Keratinocyte (primary cell): ENCODE measurements around the gene RHD. TPM values are rescaled to one million over a fixed set of nuclear protein-coding genes. Genes with fewer than 3 reads are reported as not detected.
"Not testable (repeated sequence)": the region's sequence is repeated elsewhere in the genome, so short reads cannot be mapped to it uniquely, and the experiment has no call there.

Experiments used
- DNase-seq: peaks from one replicate; pipeline ENCODE4 v3.0.0-alpha.2; 2011; ENCODE audit warnings: low read depth, missing footprints, low spot score
- FAIRE-seq: peaks from 2 replicates; lab custom pipeline; 2011; peaks lifted over from hg19 to GRCh38; lab: Jason Lieb, UNC
- H2AFZ ChIP-seq: 2 replicates; pipeline ENCODE4 v1.6.0; 2012; ENCODE audit warnings: low read length, control low read depth, inconsistent platforms; ENCODE audit not compliant: control insufficient read depth
- H3K27ac ChIP-seq: 2 replicates; pipeline ENCODE4 v1.5.1; 2011; ENCODE audit warnings: low read length; ENCODE audit not compliant: control insufficient read depth, insufficient read depth
- H3K27me3 ChIP-seq: 3 replicates; pipeline ENCODE4 v1.6.0; 2011; ENCODE audit warnings: low read length; ENCODE audit not compliant: control insufficient read depth, insufficient read depth; ENCODE audit errors: extremely low read depth
- H3K36me3 ChIP-seq, 2 experiments: 2 replicates in 1 of 2; 3 replicates in 1 of 2; pipeline ENCODE4 v1.5.1; 2011; ENCODE audit warnings: low read length in 2 of 2, mild to moderate bottlenecking in 1 of 2; ENCODE audit not compliant: control insufficient read depth in 2 of 2, insufficient read depth in 2 of 2; ENCODE audit errors: extremely low read depth in 1 of 2
- H3K4me1 ChIP-seq: 3 replicates; pipeline ENCODE4 v1.5.1; 2011; ENCODE audit warnings: low read length; ENCODE audit not compliant: control insufficient read depth, insufficient read depth; ENCODE audit errors: extremely low read depth
- H3K4me2 ChIP-seq: 3 replicates; pipeline ENCODE4 v1.6.0; 2011; ENCODE audit warnings: low read depth, low read length; ENCODE audit not compliant: control insufficient read depth, insufficient read depth; ENCODE audit errors: extremely low read depth
- H3K4me3 ChIP-seq, 3 experiments: fragments of 200-600 bp in 1 of 3; sonication (generic) in 1 of 3; 2 replicates in 2 of 3; 3 replicates in 1 of 3; pipeline ENCODE4 v1.5.1; 2011 to 2016; ENCODE audit warnings: low read length in 3 of 3, mild to moderate bottlenecking in 3 of 3, control low read depth in 2 of 3, inconsistent platforms in 1 of 3, low read depth in 1 of 3, mixed read lengths in 1 of 3, mixed run types in 1 of 3, moderate library complexity in 1 of 3; ENCODE audit not compliant: control insufficient read depth in 2 of 3, insufficient read depth in 2 of 3; ENCODE audit errors: extremely low read depth in 1 of 3
- H3K79me2 ChIP-seq: 2 replicates; pipeline ENCODE4 v1.6.0; 2012; ENCODE audit warnings: low read length; ENCODE audit not compliant: control insufficient read depth, insufficient read depth
- H3K9ac ChIP-seq: 3 replicates; pipeline ENCODE4 v1.6.0; 2011; ENCODE audit warnings: low read length; ENCODE audit not compliant: control insufficient read depth, insufficient read depth; ENCODE audit errors: extremely low read depth
- H3K9me1 ChIP-seq: 3 replicates; pipeline ENCODE4 v1.6.0; 2011; ENCODE audit warnings: low read length; ENCODE audit not compliant: control insufficient read depth, insufficient read depth; ENCODE audit errors: extremely low read depth
- H3K9me3 ChIP-seq: 2 replicates; pipeline ENCODE4 v1.5.1; 2012; ENCODE audit warnings: low read depth, low read length; ENCODE audit not compliant: control insufficient read depth
- H4K20me1 ChIP-seq: 3 replicates; pipeline ENCODE4 v1.6.0; 2011; ENCODE audit warnings: low read length; ENCODE audit not compliant: control insufficient read depth, insufficient read depth; ENCODE audit errors: extremely low read depth
- CTCF ChIP-seq, 3 experiments: IDR thresholded peaks in 1 of 3; conservative IDR thresholded peaks in 1 of 3; optimal IDR thresholded peaks in 1 of 3; 2 replicates in 2 of 3; 3 replicates in 1 of 3; pipeline versions ENCODE3 to v1.5.1; 2011; ENCODE audit warnings: low read length in 3 of 3, mild to moderate bottlenecking in 3 of 3, moderate library complexity in 2 of 3, control low read depth in 1 of 3, inconsistent platforms in 1 of 3; ENCODE audit not compliant: insufficient read depth in 2 of 3; ENCODE audit errors: extremely low read depth in 1 of 3
- EZH2 ChIP-seq: IDR thresholded peaks from one replicate; pipeline ENCODE4 v1.6.1; 2012; ENCODE audit warnings: inconsistent platforms, mild to moderate bottlenecking, low read length, moderate library complexity
- dilution Hi-C: fragments of 300-500 bp; cut with MboI; formaldehyde crosslinking; loops from one replicate; pipeline ENCODE4 v1.7.0; 2020; ENCODE audit warnings: low sequenced_read_pairs; ENCODE audit not compliant: extremely low pct_ligation_motif_present
- polyA plus RNA-seq, 5 experiments: library from polyadenylated mRNA; depleted of rRNA in 3 of 5; stranded (reverse) in 3 of 5; stranded (forward) in 1 of 5; unstranded in 1 of 5; fragments of >200 nt; gene quantifications; 1 replicate in 1 of 5; 2 replicates in 3 of 5; 3 replicates in 1 of 5; pipeline versions ENCODE4 v1.2.1 to v1.2.3, GENCODE V29; 2011 to 2012; ENCODE audit warnings: missing spikeins in 2 of 5, low read depth in 1 of 5, low replicate concordance in 1 of 5

The RHD gene
- polyA plus RNA-seq, 1 donor (not counting 4 experiments of a cell fraction or from before 2014, with no cell fraction given): not detected

DNA sequence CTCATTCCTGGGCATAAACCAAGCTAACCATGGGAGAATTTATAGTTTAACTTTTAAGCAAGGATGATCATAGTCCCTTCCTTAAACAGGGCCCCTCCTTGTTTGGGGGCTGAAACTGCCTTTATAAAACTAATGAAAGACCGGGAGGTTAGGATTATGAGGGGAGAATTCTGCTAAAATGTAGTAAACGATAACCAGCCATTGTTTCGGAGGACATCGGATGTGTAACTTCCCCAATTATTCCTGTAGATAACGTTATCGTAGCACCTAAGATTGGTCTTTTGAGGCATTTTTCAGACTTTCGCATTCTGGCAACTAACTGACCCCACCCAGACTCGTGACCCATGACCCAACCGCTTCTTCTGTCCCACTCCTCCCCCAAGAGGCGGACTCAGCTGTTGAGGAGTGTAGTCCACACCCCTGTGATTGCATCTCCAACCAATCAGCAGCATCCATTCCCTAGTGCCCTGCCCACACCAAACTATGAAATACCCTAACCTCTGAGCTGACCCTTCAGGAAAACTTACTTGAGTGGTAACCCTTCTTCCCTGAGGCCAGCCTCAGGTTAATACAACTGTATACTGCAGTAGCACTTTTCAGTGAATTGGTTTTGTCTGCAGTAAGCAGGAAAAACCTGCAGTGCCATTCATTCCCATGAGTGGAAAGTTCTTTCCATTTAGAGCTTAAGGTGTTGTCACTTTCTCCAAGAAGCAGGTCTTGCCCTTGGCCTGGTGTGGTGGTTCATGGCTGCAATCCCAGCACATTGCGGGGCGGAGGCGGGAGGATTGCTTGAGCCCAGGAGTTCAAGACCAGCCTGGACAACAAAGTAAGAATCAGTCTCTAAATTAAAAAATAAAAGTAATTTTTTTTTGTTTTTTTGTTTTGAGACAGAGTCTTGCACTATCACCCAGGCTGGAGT lies 39.2 kb upstream of the RHD start:
- peak overlapping the region; percentile 79 to 88 (median 87) for H3K4me3 ChIP-seq
- H2AFZ ChIP-seq: peak overlapping the region; percentile 91
- peaks cover 3 to 7% of the 10 kb centered on the region in 2 experiments for H3K36me3 ChIP-seq
- peaks cover 24% of the 10 kb centered on the region for H3K79me2 ChIP-seq
- no peaks in the 10 kb centered on the region for H3K9me1 ChIP-seq
- TF ChIP-seq CTCF (optimal IDR thresholded peaks at IDR 0.05 in 1 of 3, IDR thresholded peaks at IDR 0.05 in 1 of 3, conservative IDR thresholded peaks at IDR 0.05 in 1 of 3; ENCODE audit: extremely low read depth in 1 of 3, insufficient read depth in 2 of 3, low read length in 3 of 3): no peak
- no peak for TF ChIP-seq EZH2
- peak overlapping the region; percentile 92 for H3K9ac ChIP-seq
- no peaks in the 10 kb centered on the region for H4K20me1 ChIP-seq
- H3K27ac ChIP-seq: peak overlapping the region; percentile 93
- peak; percentile 81 for FAIRE-seq
- H3K4me2 ChIP-seq: peak overlapping the region; percentile 88
- no peak for DNase-seq
- no peaks in the 10 kb centered on the region for H3K27me3 ChIP-seq
- no peaks in the 10 kb centered on the region for H3K9me3 ChIP-seq
- H3K4me1 ChIP-seq: peaks cover 13% of the 10 kb centered on the region
- dilution Hi-C loops: no loop called here

DNA sequence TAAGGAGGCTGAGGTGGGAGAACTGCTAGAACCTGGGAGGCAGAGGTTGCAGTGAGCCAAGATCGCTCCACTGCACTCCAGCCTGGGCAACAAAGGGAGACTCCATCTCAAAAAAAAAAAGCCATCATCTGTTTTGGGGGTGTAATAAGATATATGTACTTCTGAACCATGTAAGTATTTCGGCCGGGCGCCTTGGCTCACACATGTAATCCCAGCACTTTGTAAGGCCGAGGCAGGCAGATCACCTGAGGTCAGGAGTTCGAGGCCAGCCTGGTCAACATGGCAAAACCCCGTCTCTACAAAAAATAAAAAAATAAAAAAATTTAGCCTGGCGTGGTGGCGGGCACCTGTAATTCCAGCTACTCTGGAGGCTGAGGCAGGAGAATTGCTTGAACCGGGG lies 36.9 kb upstream of the RHD start:
- dilution Hi-C loops, H3K4me2 ChIP-seq, H3K9me1 ChIP-seq, H2AFZ ChIP-seq, H3K36me3 ChIP-seq, FAIRE-seq, H4K20me1 ChIP-seq, H3K9ac ChIP-seq, H3K27ac ChIP-seq, DNase-seq, H3K4me3 ChIP-seq, H3K9me3 ChIP-seq, H3K27me3 ChIP-seq: not testable (repeated sequence)
- peaks cover 22% of the 10 kb centered on the region for H3K79me2 ChIP-seq
- H3K4me1 ChIP-seq: peaks cover 18% of the 10 kb centered on the region

GRCh38 chr1:25236261-25236660 lies 36.0 kb upstream of the RHD start:
- H3K79me2 ChIP-seq: peaks cover 17% of the 10 kb centered on the region
- H3K27me3 ChIP-seq, H4K20me1 ChIP-seq, H3K4me3 ChIP-seq, H2AFZ ChIP-seq, H3K36me3 ChIP-seq, dilution Hi-C loops, H3K9me1 ChIP-seq, H3K4me2 ChIP-seq, DNase-seq, H3K9me3 ChIP-seq, FAIRE-seq, H3K9ac ChIP-seq, H3K27ac ChIP-seq: not testable (repeated sequence)
- peaks cover 22% of the 10 kb centered on the region for H3K4me1 ChIP-seq
